SK-N-MC (cell line): ENCODE results near the gene F12.

ENCODE experiments used
- DNase-seq: peaks from one replicate; pipeline ENCODE4 v3.0.0-alpha.2; 2011; ENCODE audit warnings: low read depth, low spot score
- H3K27ac ChIP-seq: fragments of 200-600 bp; sonication (generic); 2 replicates; pipeline ENCODE4 v1.5.1; 2016; ENCODE audit warnings: mixed run types
- H3K36me3 ChIP-seq: fragments of 200-600 bp; sonication (generic); 2 replicates; pipeline ENCODE4 v1.6.1; 2017; ENCODE audit warnings: antibody characterized with exemption, low read length, mixed read lengths; ENCODE audit not compliant: insufficient read depth
- H3K4me3 ChIP-seq: fragments of 200-600 bp; sonication (generic); 2 replicates; pipeline ENCODE4 v1.5.1; 2016
- H3K9ac ChIP-seq: fragments of 200-600 bp; sonication (generic); 2 replicates; pipeline ENCODE4 v1.8.0; 2017; ENCODE audit warnings: mixed run types, mixed read lengths; ENCODE audit not compliant: insufficient read length
- H3K9me3 ChIP-seq: fragments of 200-600 bp; sonication (generic); 2 replicates; pipeline ENCODE4 v1.6.1; 2017; ENCODE audit warnings: low read depth, mild to moderate bottlenecking, antibody characterized with exemption, low read length, moderate library complexity, mixed read lengths
- EZH2 ChIP-seq: fragments of 200-600 bp; sonication (generic); IDR thresholded peaks from one replicate; pipeline ENCODE4 v1.6.1; 2017; ENCODE audit warnings: antibody characterized with exemption
- FOXP2 ChIP-seq: optimal IDR thresholded peaks from 2 replicates; pipeline ENCODE3; 2011; ENCODE audit warnings: mild to moderate bottlenecking, moderate library complexity; ENCODE audit not compliant: insufficient read depth; ENCODE audit errors: extremely low read length, control extremely low read depth
- POLR2AphosphoS5 ChIP-seq: IDR thresholded peaks from 2 replicates; pipeline ENCODE4 v1.6.1; 2012; ENCODE audit warnings: mild to moderate bottlenecking, low read depth, low read length, borderline replicate concordance

The F12 gene

GRCh38 chr5:177447066-177447610 lies 37.8 kb upstream of the F12 start:
- Histone ChIP-seq H3K9ac (peak overlapping the region; percentile 70), H3K36me3 (no peaks in the 10 kb centered on the region), H3K4me3 (peak overlapping the region; percentile 88), H3K27ac (no peak overlapping the region), H3K9me3 (no peaks in the 10 kb centered on the region)
- DNase-seq = no peak
- TF ChIP-seq POLR2AphosphoS5 (no peak; the same call in 1 of the 2 replicates), EZH2 (no peak), FOXP2 (no peak)

- Histone ChIP-seq H3K36me3 (no peaks in the 10 kb centered on the region), H3K27ac (no peak within 1 kb of the TSS), H3K9me3 (no peaks in the 10 kb centered on the region), H3K4me3 (peak within 1 kb of the TSS; percentile 88), H3K9ac (peak within 1 kb of the TSS; percentile 70)
- TF ChIP-seq FOXP2 (no peak), POLR2AphosphoS5 (peak; percentile 41; the same call in 1 of the 2 replicates), EZH2 (no peak)
- DNase-seq = no peak
Observed at GRCh38 chr5:177446200-177447065, 37.1 kb upstream of the F12 start, which contains the start of gene PRR7. PRR7 (plus strand) TSS chr5:177446814; CDS start chr5:177455068, 8,254 bp downstream.

GRCh38 chr5:177445917-177446199 lies 36.5 kb upstream of the F12 start:
- DNase-seq = no peak
- TF ChIP-seq POLR2AphosphoS5 = no peak
- Histone ChIP-seq H3K36me3 (no peaks in the 10 kb centered on the region), H3K27ac (no peak overlapping the region), H3K4me3 (peak overlapping the region; percentile 88), H3K9me3 (no peaks in the 10 kb centered on the region), H3K9ac (no peak overlapping the region)

- no peaks in the 10 kb centered on the region for H3K36me3 ChIP-seq
- no peak overlapping the region for H3K9ac ChIP-seq
- no peak overlapping the region for H3K27ac ChIP-seq
- no peaks in the 10 kb centered on the region for H3K9me3 ChIP-seq
- H3K4me3 ChIP-seq = peak overlapping the region; percentile 88
- TF ChIP-seq EZH2 (no peak), POLR2AphosphoS5 (no peak), FOXP2 (no peak)
- no peak for DNase-seq
Observed at GRCh38 chr5:177445052-177445916, 35.9 kb upstream of the F12 start.

- no peak overlapping the region for H3K27ac ChIP-seq
- no peaks in the 10 kb centered on the region for H3K9me3 ChIP-seq
- no peak for DNase-seq
- H3K36me3 ChIP-seq = no peaks in the 10 kb centered on the region
- no peak overlapping the region for H3K4me3 ChIP-seq
- no peak overlapping the region for H3K9ac ChIP-seq
- TF ChIP-seq POLR2AphosphoS5 (no peak; the same call in none of the 2 replicates), FOXP2 (no peak), EZH2 (no peak)
Observed at GRCh38 chr5:177444106-177445051, 35.0 kb upstream of the F12 start.

GRCh38 chr5:177443144-177443983 lies 34.0 kb upstream of the F12 start:
- no peak for DNase-seq
- no peak overlapping the region for H3K4me3 ChIP-seq
- no peak overlapping the region for H3K27ac ChIP-seq
- TF ChIP-seq FOXP2 (no peak), EZH2 (no peak), POLR2AphosphoS5 (no peak)
- H3K36me3 ChIP-seq = no peaks in the 10 kb centered on the region
- H3K9me3 ChIP-seq = no peaks in the 10 kb centered on the region
- H3K9ac ChIP-seq = no peak overlapping the region
